Measurements from ENCODE around the gene TOR1AIP2. TPM values are rescaled to one million over a fixed set of nuclear protein-coding genes. Genes with fewer than 3 reads are reported as not detected.
A peak's percentile ranks its signal among the peaks of the same experiment; 100 is the strongest.

The TOR1AIP2 gene
- total and polyA plus RNA-seq, 2 of the 13 experiments (the other 11 are each of a cell fraction or from before 2014, with no cell fraction given), result 35.2 to 65.8 TPM

- no peak for TF ChIP-seq KLF9 (CRISPR knock-in tag; IDR thresholded peaks at IDR 0.05; ENCODE audit: low read depth)
- no peak for TF ChIP-seq SNAI1 (CRISPR knock-in tag; IDR thresholded peaks at IDR 0.05; ENCODE audit: borderline replicate concordance)
- TF ChIP-seq TSC22D2 (CRISPR knock-in tag; IDR thresholded peaks at IDR 0.05; ENCODE audit: borderline replicate concordance), result no peak
- TF ChIP-seq, protein P1, sequence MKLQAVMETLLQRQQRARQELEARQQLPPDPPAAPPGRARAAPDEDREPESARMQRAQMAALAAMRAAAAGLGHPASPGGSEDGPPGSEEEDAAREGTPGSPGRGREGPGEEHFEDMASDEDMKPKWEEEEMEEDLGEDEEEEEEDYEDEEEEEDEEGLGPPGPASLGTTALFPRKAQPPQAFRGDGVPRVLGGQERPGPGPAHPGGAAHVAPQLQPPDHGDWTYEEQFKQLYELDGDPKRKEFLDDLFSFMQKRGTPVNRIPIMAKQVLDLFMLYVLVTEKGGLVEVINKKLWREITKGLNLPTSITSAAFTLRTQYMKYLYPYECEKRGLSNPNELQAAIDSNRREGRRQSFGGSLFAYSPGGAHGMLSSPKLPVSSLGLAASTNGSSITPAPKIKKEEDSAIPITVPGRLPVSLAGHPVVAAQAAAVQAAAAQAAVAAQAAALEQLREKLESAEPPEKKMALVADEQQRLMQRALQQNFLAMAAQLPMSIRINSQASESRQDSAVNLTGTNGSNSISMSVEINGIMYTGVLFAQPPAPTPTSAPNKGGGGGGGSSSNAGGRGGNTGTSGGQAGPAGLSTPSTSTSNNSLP (IDR thresholded peaks at IDR 0.05; ENCODE audit: low read depth, low read length), result peak; percentile 91
- no peak for TF ChIP-seq CBFB (CRISPR knock-in tag; IDR thresholded peaks at IDR 0.05)
- no peak for TF ChIP-seq FOXK2 (IDR thresholded peaks at IDR 0.05)
- TF ChIP-seq, protein P2, sequence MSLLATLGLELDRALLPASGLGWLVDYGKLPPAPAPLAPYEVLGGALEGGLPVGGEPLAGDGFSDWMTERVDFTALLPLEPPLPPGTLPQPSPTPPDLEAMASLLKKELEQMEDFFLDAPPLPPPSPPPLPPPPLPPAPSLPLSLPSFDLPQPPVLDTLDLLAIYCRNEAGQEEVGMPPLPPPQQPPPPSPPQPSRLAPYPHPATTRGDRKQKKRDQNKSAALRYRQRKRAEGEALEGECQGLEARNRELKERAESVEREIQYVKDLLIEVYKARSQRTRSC (CRISPR knock-in tag; IDR thresholded peaks at IDR 0.05; ENCODE audit: low read depth), result no peak
- no peak for TF ChIP-seq RCOR2 (CRISPR knock-in tag; IDR thresholded peaks at IDR 0.05)
- TF ChIP-seq, protein P3, sequence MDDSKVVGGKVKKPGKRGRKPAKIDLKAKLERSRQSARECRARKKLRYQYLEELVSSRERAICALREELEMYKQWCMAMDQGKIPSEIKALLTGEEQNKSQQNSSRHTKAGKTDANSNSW (CRISPR knock-in tag; IDR thresholded peaks at IDR 0.05; ENCODE audit: borderline replicate concordance), result no peak
- no peak for TF ChIP-seq PRDM4 (CRISPR knock-in tag; IDR thresholded peaks at IDR 0.05; ENCODE audit: borderline replicate concordance)
- no peak for TF ChIP-seq ZNF282 (IDR thresholded peaks at IDR 0.05; ENCODE audit: partially characterized antibody)
- no peak for TF ChIP-seq ARID4A (CRISPR knock-in tag; IDR thresholded peaks at IDR 0.05; ENCODE audit: borderline replicate concordance)
- peak; percentile 96 for TF ChIP-seq CEBPG (CRISPR knock-in tag; IDR thresholded peaks at IDR 0.05)
- no peak for TF ChIP-seq MATR3 (CRISPR knock-in tag; IDR thresholded peaks at IDR 0.05)
- no peak for TF ChIP-seq IRF9 (CRISPR knock-in tag; IDR thresholded peaks at IDR 0.05; ENCODE audit: borderline replicate concordance)
- peak; percentile 75 for TF ChIP-seq GATAD2A (CRISPR knock-in tag; IDR thresholded peaks at IDR 0.05)
- TF ChIP-seq ASH2L (IDR thresholded peaks at IDR 0.05; ENCODE audit: insufficient read length, low read depth, low read length), result peak; percentile 39
- TF ChIP-seq ZNF136 (CRISPR knock-in tag; IDR thresholded peaks at IDR 0.05; ENCODE audit: low read depth), result no peak
- TF ChIP-seq FOXA1 (IDR thresholded peaks at IDR 0.05), result no peak
- no peak for TF ChIP-seq FOXA1 (CRISPR knock-in tag; IDR thresholded peaks at IDR 0.05)
- no peak for TF ChIP-seq ZNF333 (CRISPR knock-in tag; IDR thresholded peaks at IDR 0.05; ENCODE audit: borderline replicate concordance)
Measured at GRCh38 chr1:179876300-179876715, 1.3 kb downstream of the TOR1AIP2 start (continued).

Measured in HepG2 (cell line).